Lower leg skin (tissue), 3 donors: ENCODE results near the gene ASAP2.

Experiments
- CTCF ChIP-seq, 3 donors: fragments of 450-650 bp; IDR thresholded peaks; one replicate each; pipeline ENCODE4 v1.5.1; 2016; ENCODE audit warnings: antibody characterized with exemption in 3 of 3, mild to moderate bottlenecking in 3 of 3, moderate library complexity in 2 of 3
- POLR2A ChIP-seq, 2 donors: fragments of 450-650 bp; IDR thresholded peaks; one replicate each; pipeline ENCODE4 v1.6.1; 2016 to 2017; ENCODE audit warnings: antibody characterized with exemption in 2 of 2, mild to moderate bottlenecking in 1 of 2, moderate library complexity in 1 of 2

GRCh38 chr2:9212010-9212635 is 5.5 kb downstream of the ASAP2 start:
- TF ChIP-seq CTCF (IDR thresholded peaks at IDR 0.05), result no peak
- no peak for TF ChIP-seq POLR2A (IDR thresholded peaks at IDR 0.05)
